GM12878 (cell line): ENCODE results near the gene CD7. TPM values are rescaled to one million over a fixed set of nuclear protein-coding genes. Genes with fewer than 3 reads are reported as not detected.

Experiments used
- ATAC-seq: fragments of 200-7000 bp; cut with Tn5 transposase; 3 replicates; pipeline ENCODE4 v1.9.1; 2020; ENCODE audit warnings: mild to moderate bottlenecking, moderate library complexity
- BruUV-seq: library from RNA; stranded (reverse); fragments of 400-500 nt; replicated peaks from 2 replicates; lab custom pipeline; 2021; lab: Mats Ljungman, UMichigan
- CTCF ChIA-PET: fragments of 300-600 bp; sonication (Branson Sonifier 250); formaldehyde crosslinking; extraction: SDS; loops from one replicate; lab custom pipeline; 2021; ENCODE audit warnings: inconsistent platforms; lab: Yijun Ruan, JAX
- POLR2A ChIA-PET: fragments of 350-600 bp; formaldehyde crosslinking; extraction: SDS; loops from one replicate; lab custom pipeline; 2021; ENCODE audit warnings: inconsistent platforms; lab: Charles Lee
- RAD21 ChIA-PET: fragments of 300-600 bp; sonication (Branson Sonifier 250); formaldehyde crosslinking; loops from one replicate; lab custom pipeline; 2023; ENCODE audit warnings: antibody characterized with exemption; ENCODE audit not compliant: unreplicated experiment; lab: Charles Lee
- SMC1A ChIA-PET: fragments of 300-600 bp; sonication (Branson Sonifier 250); formaldehyde crosslinking; loops from one replicate; lab custom pipeline; 2023; ENCODE audit not compliant: unreplicated experiment, uncharacterized antibody; lab: Charles Lee
- DNase-seq: peaks from one replicate; pipeline ENCODE4 v3.0.0-alpha.2; 2011; ENCODE audit warnings: low read depth, low spot score
- FAIRE-seq: peaks from 3 replicates; lab custom pipeline; 2011; peaks lifted over from hg19 to GRCh38; lab: Jason Lieb, UNC
- H2AFZ ChIP-seq: 2 replicates; pipeline ENCODE4 v1.6.0; 2011; ENCODE audit warnings: low read depth, low read length, control low read depth; ENCODE audit not compliant: control insufficient read depth
- H3K27ac ChIP-seq: 2 replicates; pipeline ENCODE4 v1.5.1; 2011; ENCODE audit warnings: control low read depth; ENCODE audit not compliant: control insufficient read depth, insufficient read depth
- H3K27me3 ChIP-seq, 2 experiments: replicated peaks in 1 of 2; 2 replicates each; pipeline versions ENCODE4 v1.6.0 to v1.6.1; 2011; ENCODE audit warnings: low read length in 1 of 2; ENCODE audit not compliant: control insufficient read depth in 2 of 2, insufficient read depth in 2 of 2
- H3K36me3 ChIP-seq, 2 experiments: 2 replicates each; pipeline ENCODE4 v1.5.1; 2011; ENCODE audit warnings: low read length in 1 of 2; ENCODE audit not compliant: control insufficient read depth in 2 of 2, insufficient read depth in 2 of 2
- H3K4me1 ChIP-seq: 2 replicates; pipeline ENCODE4 v1.6.1; 2011; ENCODE audit warnings: mild to moderate bottlenecking, low read length, moderate library complexity, mixed read lengths; ENCODE audit not compliant: control insufficient read depth, insufficient read depth
- H3K4me2 ChIP-seq: 2 replicates; pipeline ENCODE4 v1.6.0; 2011; ENCODE audit warnings: control low read depth; ENCODE audit not compliant: control insufficient read depth, insufficient read depth
- H3K4me3 ChIP-seq: fragments of 200-600 bp; sonication (generic); 2 replicates; pipeline ENCODE4 v1.5.1; 2016
- H3K79me2 ChIP-seq: 2 replicates; pipeline ENCODE4 v1.6.0; 2011; ENCODE audit warnings: low read length; ENCODE audit not compliant: control insufficient read depth, insufficient read depth
- H3K9ac ChIP-seq: 2 replicates; pipeline ENCODE4 v1.8.0; 2011; ENCODE audit warnings: low read length, control low read depth, mixed read lengths; ENCODE audit not compliant: control insufficient read depth, insufficient read depth
- H3K9me3 ChIP-seq: replicated peaks from 3 replicates; pipeline ENCODE4 v1.5.1; 2011; ENCODE audit warnings: mild to moderate bottlenecking, low read length; ENCODE audit not compliant: control insufficient read depth, insufficient read depth
- H4K20me1 ChIP-seq: 2 replicates; pipeline ENCODE4 v1.6.0; 2011; ENCODE audit not compliant: control insufficient read depth, insufficient read depth
- ATF2 ChIP-seq: IDR thresholded peaks from 2 replicates; pipeline ENCODE4 v1.6.1; 2012; ENCODE audit warnings: low read length, inconsistent platforms
- BHLHE40 ChIP-seq, 2 experiments: fragments of 450-650 bp in 1 of 2; IDR thresholded peaks; 2 replicates each; pipeline ENCODE4 v1.6.1; 2011 to 2017; ENCODE audit warnings: low read depth in 2 of 2, borderline replicate concordance in 1 of 2, improper control_type of control experiment in 1 of 2, low read length in 1 of 2, mild to moderate bottlenecking in 1 of 2
- ETV6 ChIP-seq, 2 experiments: fragments of 450-650 bp in 1 of 2; IDR thresholded peaks in 1 of 2; conservative IDR thresholded peaks in 1 of 2; 2 replicates each; pipeline ENCODE4 v1.6.1; 2014; ENCODE audit warnings: antibody characterized with exemption in 1 of 2, borderline replicate concordance in 1 of 2, low read depth in 1 of 2, mild to moderate bottlenecking in 1 of 2, moderate library complexity in 1 of 2
- GATAD2B ChIP-seq: fragments of 450-650 bp; conservative IDR thresholded peaks from 2 replicates; pipeline ENCODE4 v1.6.1; 2017; ENCODE audit warnings: low read depth, mild to moderate bottlenecking, moderate library complexity
- IKZF1 ChIP-seq: fragments of 450-650 bp; conservative IDR thresholded peaks from 2 replicates; pipeline ENCODE4 v1.6.1; 2017; ENCODE audit warnings: antibody characterized with exemption, mild to moderate bottlenecking
- IRF4 ChIP-seq: IDR thresholded peaks from 2 replicates; pipeline ENCODE4 v1.6.1; 2011; ENCODE audit warnings: low read depth, low read length
- MYC ChIP-seq: IDR thresholded peaks from 2 replicates; pipeline ENCODE4 v1.6.1; 2011; ENCODE audit warnings: mild to moderate bottlenecking, low read length, moderate library complexity, inconsistent platforms; ENCODE audit not compliant: insufficient read depth, insufficient replicate concordance, insufficient read length, severe bottlenecking
- SMAD1 ChIP-seq: fragments of 450-650 bp; IDR thresholded peaks from 2 replicates; pipeline ENCODE4 v1.6.1; 2018; ENCODE audit warnings: mild to moderate bottlenecking, low read depth; ENCODE audit not compliant: partially characterized antibody
- SP1 ChIP-seq: IDR thresholded peaks from one replicate; pipeline ENCODE4 v1.6.1; 2011; ENCODE audit warnings: low read depth, low read length
- SREBF1 ChIP-seq: IDR thresholded peaks from 2 replicates; pipeline ENCODE4 v1.6.1; 2012; ENCODE audit warnings: mild to moderate bottlenecking, low read length
- STAT1 ChIP-seq: fragments of 450-650 bp; conservative IDR thresholded peaks from 2 replicates; pipeline ENCODE4 v1.6.1; 2014; ENCODE audit warnings: antibody characterized with exemption, mild to moderate bottlenecking
- ZBTB33 ChIP-seq: fragments of 450-650 bp; IDR thresholded peaks from 2 replicates; pipeline ENCODE4 v1.6.1; 2017; ENCODE audit warnings: mild to moderate bottlenecking
- WGBS: methylation state at CpG from one replicate; pipeline ENCODE4 v1.1.6; 2016; ENCODE audit warnings: low lambda C conversion rate; ENCODE audit not compliant: insufficient replicate concordance, insufficient coverage; ENCODE audit errors: missing lambda C conversion rate; 5-methylcytosine and 5-hydroxymethylcytosine counted together
- in situ Hi-C: fragments of 300-500 bp; cut with MboI; formaldehyde crosslinking; loops from 9 replicates; pipeline ENCODE4 v1.14.3; 2018; ENCODE audit warnings: mixed read lengths
- intact Hi-C: fragments of 100-400 bp; cut with micrococcal nuclease; formaldehyde crosslinking; loops from one replicate; pipeline ENCODE4 v1.14.2; 2022; ENCODE audit not compliant: unreplicated experiment
- polyA plus RNA-seq, 11 experiments: library from polyadenylated mRNA; depleted of rRNA in 4 of 11; unstranded in 6 of 11; stranded (reverse) in 5 of 11; fragments of >200 nt; fragmentation: Nextera tagmentation in 4 of 11; fragmentation: Illumina TruSeq in 1 of 11; extraction: Ambion mirVana in 4 of 11; extraction: Trizol in 1 of 11; gene quantifications; 1 replicate in 1 of 11; 2 replicates in 10 of 11; pipeline versions ENCODE4 v1.2.1 to v1.2.3, GENCODE V29; 2011 to 2016; ENCODE audit warnings: inconsistent platforms in 2 of 11, missing spikeins in 2 of 11, low read depth in 1 of 11
- total RNA-seq, 4 experiments: library from RNA; depleted of rRNA in 3 of 4; stranded (reverse); fragments of >200 nt in 3 of 4; fragmentation: Illumina TruSeq in 1 of 4; extraction: Trizol in 1 of 4; gene quantifications; 2 replicates each; pipeline versions ENCODE4 v1.2.1 to v1.2.3, GENCODE V29; 2013 to 2021
- TF ChIP-seq, protein P1 (sequence below): IDR thresholded peaks from 2 replicates; pipeline ENCODE4 v1.6.1; 2012; ENCODE audit warnings: low read depth, low read length, improper control_type of control experiment
- TF ChIP-seq, protein P2 (sequence below): fragments of 450-650 bp; IDR thresholded peaks from 2 replicates; pipeline ENCODE4 v1.6.1; 2016; ENCODE audit warnings: mild to moderate bottlenecking
- TF ChIP-seq, protein P3 (sequence below): IDR thresholded peaks from 2 replicates; pipeline ENCODE4 v1.6.1; 2011; ENCODE audit warnings: borderline replicate concordance, low read depth, mild to moderate bottlenecking, moderate library complexity, mixed read lengths, low read length; ENCODE audit not compliant: insufficient read depth; ENCODE audit errors: extremely low read length

CD7 gene
- total and polyA plus RNA-seq, 10 of the 15 experiments (the other 5 are each of a cell fraction or from before 2014, with no cell fraction given) = 0.33 TPM; not detected in 9

DNA sequence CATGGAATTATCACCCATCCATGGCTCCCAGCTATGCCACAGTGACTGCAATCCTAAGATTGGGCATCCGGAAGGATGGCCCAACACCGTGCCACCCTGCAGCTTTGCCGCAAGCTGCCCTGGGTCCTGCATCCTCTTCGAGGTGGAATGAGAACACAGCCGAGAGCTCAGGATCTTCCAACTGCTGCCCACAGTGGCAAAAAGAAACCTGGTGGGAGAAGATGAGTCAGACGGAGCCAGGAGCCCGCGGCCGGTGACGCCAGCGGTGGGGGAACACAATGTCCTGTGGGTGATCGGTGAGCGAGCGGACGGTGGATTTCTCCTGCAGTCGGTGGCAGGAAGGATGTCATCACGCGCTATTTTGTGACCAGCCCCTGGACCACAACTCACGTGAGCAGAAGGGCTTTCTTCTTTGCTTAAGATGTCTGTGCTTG is 20.1 kb downstream of the CD7 start:
- ATAC-seq (peak; percentile 51), DNase-seq (no peak), FAIRE-seq (no peak)
- no peaks in the 10 kb centered on the region for H3K36me3 ChIP-seq
- BruUV-seq = TSS peak; percentile 87
- H3K4me3 ChIP-seq = peak overlapping the region; percentile 79
- ChIA-PET RAD21 (interaction anchor here (1.0 to 7.9 kb wide), 8 partner anchors 10 to 122 kb away, joined by 3 to 77 read pairs (median 5); no protein-coding TSS in a partner anchor), POLR2A (interaction anchor here (0.8 to 3.0 kb wide), 14 partner anchors 9 to 321 kb away, joined by 3 to 20 read pairs (median 4); partner anchors contain the start of genes CCDC57, CSNK1D and SLC16A3), SMC1A (interaction anchor here (0.8 to 2.4 kb wide), 14 partner anchors 12 to 91 kb away, joined by 3 to 15 read pairs (median 5); partner anchors contain the start of gene SLC16A3), CTCF (interaction anchor here (1.0 to 8.7 kb wide), 6 partner anchors 26 to 203 kb away, joined by 3 to 94 read pairs (median 6); partner anchors contain the start of gene SLC16A3)
- 1% methylated on average over 19 of the region's 19 CpGs for WGBS
- intact Hi-C loops = no loop called here
- H3K4me1 ChIP-seq = peaks cover 31% of the 10 kb centered on the region
- H3K27me3 ChIP-seq = no peaks in the 10 kb centered on the region
- H3K9me3 ChIP-seq = no peaks in the 10 kb centered on the region
- in situ Hi-C loops = no loop called here
- peaks cover 2% of the 10 kb centered on the region for H3K79me2 ChIP-seq
- H4K20me1 ChIP-seq = no peaks in the 10 kb centered on the region
- H3K27ac ChIP-seq = peak overlapping the region; percentile 80
- peak overlapping the region; percentile 90 for H3K9ac ChIP-seq
- peak overlapping the region; percentile 85 for H2AFZ ChIP-seq
- peak overlapping the region; percentile 91 for H3K4me2 ChIP-seq
- TF ChIP-seq IRF4 = peak; percentile 47; the same call in 1 of the 2 replicates
- no peak for TF ChIP-seq ZBTB33
- 0 out of 2 replicates have a peak, but pooled peaks have one; percentile 28 for TF ChIP-seq STAT1
- TF ChIP-seq, protein P1, sequence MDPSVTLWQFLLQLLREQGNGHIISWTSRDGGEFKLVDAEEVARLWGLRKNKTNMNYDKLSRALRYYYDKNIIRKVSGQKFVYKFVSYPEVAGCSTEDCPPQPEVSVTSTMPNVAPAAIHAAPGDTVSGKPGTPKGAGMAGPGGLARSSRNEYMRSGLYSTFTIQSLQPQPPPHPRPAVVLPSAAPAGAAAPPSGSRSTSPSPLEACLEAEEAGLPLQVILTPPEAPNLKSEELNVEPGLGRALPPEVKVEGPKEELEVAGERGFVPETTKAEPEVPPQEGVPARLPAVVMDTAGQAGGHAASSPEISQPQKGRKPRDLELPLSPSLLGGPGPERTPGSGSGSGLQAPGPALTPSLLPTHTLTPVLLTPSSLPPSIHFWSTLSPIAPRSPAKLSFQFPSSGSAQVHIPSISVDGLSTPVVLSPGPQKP = 0 out of 2 replicates have a peak, but pooled peaks have one; percentile 43
- peak; percentile 54 for TF ChIP-seq SMAD1
- no peak for TF ChIP-seq ETV6 (conservative IDR thresholded peaks at IDR 0.05 in 1 of 2, IDR thresholded peaks at IDR 0.05 in 1 of 2; ENCODE audit: borderline replicate concordance in 1 of 2, low read depth in 1 of 2)
- TF ChIP-seq GATAD2B = peak; percentile 74
- TF ChIP-seq SP1 = no peak
- 0 out of 2 replicates have a peak, but pooled peaks have one; percentile 41 for TF ChIP-seq SREBF1
- peak; percentile 93 for TF ChIP-seq IKZF1
- TF ChIP-seq MYC = no peak
- TF ChIP-seq, protein P2, sequence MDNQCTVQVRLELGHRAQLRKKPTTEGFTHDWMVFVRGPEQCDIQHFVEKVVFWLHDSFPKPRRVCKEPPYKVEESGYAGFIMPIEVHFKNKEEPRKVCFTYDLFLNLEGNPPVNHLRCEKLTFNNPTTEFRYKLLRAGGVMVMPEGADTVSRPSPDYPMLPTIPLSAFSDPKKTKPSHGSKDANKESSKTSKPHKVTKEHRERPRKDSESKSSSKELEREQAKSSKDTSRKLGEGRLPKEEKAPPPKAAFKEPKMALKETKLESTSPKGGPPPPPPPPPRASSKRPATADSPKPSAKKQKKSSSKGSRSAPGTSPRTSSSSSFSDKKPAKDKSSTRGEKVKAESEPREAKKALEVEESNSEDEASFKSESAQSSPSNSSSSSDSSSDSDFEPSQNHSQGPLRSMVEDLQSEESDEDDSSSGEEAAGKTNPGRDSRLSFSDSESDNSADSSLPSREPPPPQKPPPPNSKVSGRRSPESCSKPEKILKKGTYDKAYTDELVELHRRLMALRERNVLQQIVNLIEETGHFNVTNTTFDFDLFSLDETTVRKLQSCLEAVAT = peak; percentile 53; the same call in 1 of the 2 replicates
- TF ChIP-seq, protein P3, sequence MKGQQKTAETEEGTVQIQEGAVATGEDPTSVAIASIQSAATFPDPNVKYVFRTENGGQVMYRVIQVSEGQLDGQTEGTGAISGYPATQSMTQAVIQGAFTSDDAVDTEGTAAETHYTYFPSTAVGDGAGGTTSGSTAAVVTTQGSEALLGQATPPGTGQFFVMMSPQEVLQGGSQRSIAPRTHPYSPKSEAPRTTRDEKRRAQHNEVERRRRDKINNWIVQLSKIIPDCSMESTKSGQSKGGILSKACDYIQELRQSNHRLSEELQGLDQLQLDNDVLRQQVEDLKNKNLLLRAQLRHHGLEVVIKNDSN = peak; percentile 24
- TF ChIP-seq BHLHE40 (IDR thresholded peaks at IDR 0.05; ENCODE audit: borderline replicate concordance in 1 of 2, low read depth in 2 of 2, low read length in 1 of 2) = peak; percentile 98 to 99
- no peak for TF ChIP-seq ATF2
